ENCODE results near the gene CXorf66. TPM values are rescaled to one million over a fixed set of nuclear protein-coding genes. Genes with fewer than 3 reads are reported as not detected.

CXorf66 gene
- total RNA-seq, 1 donor, result not detected

DNA sequence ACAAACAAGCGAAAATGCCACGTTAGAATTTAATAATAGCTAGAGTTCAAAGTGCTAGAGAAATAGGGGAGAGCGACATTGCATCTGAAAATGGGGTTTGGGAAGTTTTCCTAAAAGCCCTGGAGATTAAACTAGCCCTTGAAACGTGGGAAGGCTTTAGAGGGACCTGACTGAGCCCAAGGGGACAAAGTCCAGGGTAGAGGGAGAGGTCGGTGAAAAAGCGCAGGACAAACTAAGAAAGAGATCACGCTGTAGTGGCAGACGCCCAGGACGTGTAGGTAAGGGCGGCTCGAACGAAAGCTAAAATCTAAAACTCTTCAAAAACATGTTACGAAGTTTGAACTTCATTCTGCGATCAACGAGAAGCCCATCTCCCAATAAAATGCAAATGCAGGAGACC lies 31.4 kb downstream of the CXorf66 start:
- TF ChIP-seq, protein P1, sequence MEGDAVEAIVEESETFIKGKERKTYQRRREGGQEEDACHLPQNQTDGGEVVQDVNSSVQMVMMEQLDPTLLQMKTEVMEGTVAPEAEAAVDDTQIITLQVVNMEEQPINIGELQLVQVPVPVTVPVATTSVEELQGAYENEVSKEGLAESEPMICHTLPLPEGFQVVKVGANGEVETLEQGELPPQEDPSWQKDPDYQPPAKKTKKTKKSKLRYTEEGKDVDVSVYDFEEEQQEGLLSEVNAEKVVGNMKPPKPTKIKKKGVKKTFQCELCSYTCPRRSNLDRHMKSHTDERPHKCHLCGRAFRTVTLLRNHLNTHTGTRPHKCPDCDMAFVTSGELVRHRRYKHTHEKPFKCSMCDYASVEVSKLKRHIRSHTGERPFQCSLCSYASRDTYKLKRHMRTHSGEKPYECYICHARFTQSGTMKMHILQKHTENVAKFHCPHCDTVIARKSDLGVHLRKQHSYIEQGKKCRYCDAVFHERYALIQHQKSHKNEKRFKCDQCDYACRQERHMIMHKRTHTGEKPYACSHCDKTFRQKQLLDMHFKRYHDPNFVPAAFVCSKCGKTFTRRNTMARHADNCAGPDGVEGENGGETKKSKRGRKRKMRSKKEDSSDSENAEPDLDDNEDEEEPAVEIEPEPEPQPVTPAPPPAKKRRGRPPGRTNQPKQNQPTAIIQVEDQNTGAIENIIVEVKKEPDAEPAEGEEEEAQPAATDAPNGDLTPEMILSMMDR (IDR thresholded peaks at IDR 0.05; ENCODE audit: insufficient read depth, low read length), result no peak
- no peak for DNase-seq (ENCODE audit: low read depth)
- peak overlapping the region; percentile 64 for H3K4me3 ChIP-seq (ENCODE audit: low read depth, low read length)

GRCh38 chrX:139932901-139933796 lies 32.2 kb downstream of the CXorf66 start, which contains the start of gene ATP11C:
ATP11C (minus strand) TSS chrX:139933053; CDS start chrX:139932042, 1,011 bp downstream.
- peak; percentile 87 for DNase-seq (ENCODE audit: low read depth)
- TF ChIP-seq, protein P1 (IDR thresholded peaks at IDR 0.05; ENCODE audit: insufficient read depth, low read length), result no peak
- H3K4me3 ChIP-seq (ENCODE audit: low read depth, low read length), result peak within 1 kb of the TSS; percentile 73

GRCh38 chrX:139932073-139932900 lies 33.0 kb downstream of the CXorf66 start:
- peak overlapping the region; percentile 73 for H3K4me3 ChIP-seq (ENCODE audit: low read depth, low read length)
- DNase-seq (ENCODE audit: low read depth), result no peak
- TF ChIP-seq, protein P1 (IDR thresholded peaks at IDR 0.05; ENCODE audit: insufficient read depth, low read length), result no peak

DNA sequence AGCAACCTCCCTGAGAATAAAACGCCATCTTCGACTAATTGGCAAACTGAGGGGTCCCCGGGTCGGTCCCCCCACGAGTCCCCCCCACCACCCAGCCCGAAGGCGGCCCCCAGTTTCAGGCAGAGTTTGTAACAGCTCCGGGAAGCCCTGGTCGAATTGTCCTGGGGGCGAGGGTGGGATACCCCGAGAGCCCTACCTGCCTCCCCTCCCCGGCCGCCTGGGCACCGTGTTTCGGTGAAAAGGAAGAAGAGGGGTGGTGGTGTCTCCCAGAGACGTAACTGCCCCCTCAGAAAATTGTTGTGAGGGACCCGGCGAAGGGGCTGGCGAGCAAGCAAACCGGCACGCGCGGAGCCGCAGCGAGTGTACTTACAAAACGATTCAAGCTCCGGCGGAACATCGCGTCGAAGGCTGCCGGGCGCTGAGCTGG lies 33.7 kb downstream of the CXorf66 start:
- TF ChIP-seq, protein P1 (IDR thresholded peaks at IDR 0.05; ENCODE audit: insufficient read depth, low read length), result no peak
- peak; percentile 24 for DNase-seq (ENCODE audit: low read depth)
- peak overlapping the region; percentile 73 for H3K4me3 ChIP-seq (ENCODE audit: low read depth, low read length)

DNA sequence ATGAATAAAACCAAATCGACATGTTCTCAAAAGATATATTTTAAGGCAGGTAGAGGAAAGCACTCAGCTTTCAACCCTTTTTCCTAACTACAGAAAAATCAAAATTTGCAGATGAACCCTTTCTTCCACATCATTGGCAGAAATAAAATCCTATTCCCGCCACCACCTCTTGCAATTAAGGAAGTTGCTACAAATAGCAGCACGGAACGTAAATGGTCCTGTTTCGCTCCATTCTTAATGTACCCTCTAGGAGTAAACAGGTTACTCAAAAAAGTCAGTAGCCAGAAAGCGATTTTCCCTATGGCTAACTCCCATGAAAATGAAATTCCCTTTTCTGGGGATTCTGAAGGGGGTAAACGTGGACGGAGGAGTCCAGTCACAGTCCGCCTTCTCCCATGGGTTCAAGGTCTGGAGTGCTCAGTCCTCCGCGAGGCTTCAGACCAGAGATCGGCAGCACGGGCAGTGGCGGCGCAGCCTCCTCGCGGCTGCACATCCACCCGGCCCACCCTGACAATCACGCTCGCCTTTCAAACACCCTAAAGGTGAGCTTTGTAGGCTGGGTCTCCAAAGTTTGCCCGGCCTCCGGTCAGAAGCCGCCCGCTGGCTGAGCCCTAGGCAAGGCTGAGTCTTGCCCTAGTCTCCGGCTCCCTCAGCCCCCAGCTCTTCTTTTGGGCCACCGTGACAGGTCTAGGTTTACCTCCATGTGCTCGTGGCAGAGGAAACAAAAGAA lies 34.2 kb downstream of the CXorf66 start:
- peak overlapping the region; percentile 73 for H3K4me3 ChIP-seq (ENCODE audit: low read depth, low read length)
- TF ChIP-seq, protein P1 (IDR thresholded peaks at IDR 0.05; ENCODE audit: insufficient read depth, low read length), result no peak
- DNase-seq (ENCODE audit: low read depth), result peak; percentile 24

DNA sequence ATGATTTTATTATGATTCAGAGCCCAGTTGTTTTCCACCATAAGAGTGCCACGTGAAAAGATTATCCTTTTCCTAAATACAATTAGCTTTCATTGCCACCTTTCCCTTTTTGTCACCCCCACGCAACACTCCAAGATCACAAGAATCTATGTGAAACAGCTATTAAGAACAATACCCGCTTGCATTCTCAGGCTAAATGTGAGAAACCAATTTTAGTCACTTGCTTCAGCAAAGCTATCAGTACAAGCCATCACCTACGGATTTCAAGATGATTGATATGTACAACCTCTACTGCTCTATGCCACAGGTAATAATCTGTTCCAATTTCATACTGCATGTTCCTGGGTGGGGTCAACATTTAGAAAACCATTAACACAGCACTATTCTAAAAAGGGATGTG lies 34.9 kb downstream of the CXorf66 start:
- no peak for DNase-seq (ENCODE audit: low read depth)
- TF ChIP-seq, protein P1 (IDR thresholded peaks at IDR 0.05; ENCODE audit: insufficient read depth, low read length), result no peak
- peak overlapping the region; percentile 73 for H3K4me3 ChIP-seq (ENCODE audit: low read depth, low read length)

All from fibroblast of the aortic adventitia (primary cell).